Measurements from ENCODE around the gene ANTXR1.

- TF ChIP-seq, protein P1, sequence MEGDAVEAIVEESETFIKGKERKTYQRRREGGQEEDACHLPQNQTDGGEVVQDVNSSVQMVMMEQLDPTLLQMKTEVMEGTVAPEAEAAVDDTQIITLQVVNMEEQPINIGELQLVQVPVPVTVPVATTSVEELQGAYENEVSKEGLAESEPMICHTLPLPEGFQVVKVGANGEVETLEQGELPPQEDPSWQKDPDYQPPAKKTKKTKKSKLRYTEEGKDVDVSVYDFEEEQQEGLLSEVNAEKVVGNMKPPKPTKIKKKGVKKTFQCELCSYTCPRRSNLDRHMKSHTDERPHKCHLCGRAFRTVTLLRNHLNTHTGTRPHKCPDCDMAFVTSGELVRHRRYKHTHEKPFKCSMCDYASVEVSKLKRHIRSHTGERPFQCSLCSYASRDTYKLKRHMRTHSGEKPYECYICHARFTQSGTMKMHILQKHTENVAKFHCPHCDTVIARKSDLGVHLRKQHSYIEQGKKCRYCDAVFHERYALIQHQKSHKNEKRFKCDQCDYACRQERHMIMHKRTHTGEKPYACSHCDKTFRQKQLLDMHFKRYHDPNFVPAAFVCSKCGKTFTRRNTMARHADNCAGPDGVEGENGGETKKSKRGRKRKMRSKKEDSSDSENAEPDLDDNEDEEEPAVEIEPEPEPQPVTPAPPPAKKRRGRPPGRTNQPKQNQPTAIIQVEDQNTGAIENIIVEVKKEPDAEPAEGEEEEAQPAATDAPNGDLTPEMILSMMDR (IDR thresholded peaks at IDR 0.05) = no peak
- TF ChIP-seq EP300 (IDR thresholded peaks at IDR 0.05; ENCODE audit: low read depth) = no peak
- TF ChIP-seq POLR2A (IDR thresholded peaks at IDR 0.05) = no peak
- TF ChIP-seq POLR2AphosphoS5 (IDR thresholded peaks at IDR 0.05) = no peak
Measured at GRCh38 chr2:68987021-68987503, 25.9 kb upstream of the ANTXR1 start.
